Immature natural killer cell (primary cell): ENCODE measurements around the gene DHX34. TPM values are rescaled to one million over a fixed set of nuclear protein-coding genes. Genes with fewer than 3 reads are reported as not detected.
"Not testable (repeated sequence)": the region's sequence is repeated elsewhere in the genome, so short reads cannot be mapped to it uniquely, and the experiment has no call there.

Experiments used
- DNase-seq, 3 donors: peaks; one replicate each; pipeline ENCODE4 v3.0.0; 2022; ENCODE audit warnings: mixed read lengths in 1 of 3
- H3K27ac Mint-ChIP-seq, 6 donors: one replicate each; pipeline ENCODE4 v1.8.0; 2020; ENCODE audit warnings: mixed read lengths in 6 of 6, mild to moderate bottlenecking in 5 of 6, inconsistent platforms in 4 of 6, moderate library complexity in 3 of 6
- H3K27me3 Mint-ChIP-seq, 3 donors: one replicate each; pipeline ENCODE4 v1.8.0; 2020 to 2021; ENCODE audit warnings: low read depth in 3 of 3, mild to moderate bottlenecking in 3 of 3, mixed read lengths in 3 of 3, moderate library complexity in 3 of 3, inconsistent platforms in 1 of 3
- H3K36me3 Mint-ChIP-seq, 3 donors: one replicate each; pipeline ENCODE4 v1.8.0; 2020; ENCODE audit warnings: mixed read lengths in 3 of 3, inconsistent platforms in 2 of 3, mild to moderate bottlenecking in 2 of 3
- H3K4me1 Mint-ChIP-seq, 2 donors: one replicate each; pipeline ENCODE4 v1.8.0; 2020; ENCODE audit warnings: inconsistent platforms in 2 of 2, mild to moderate bottlenecking in 2 of 2, mixed read lengths in 2 of 2, moderate library complexity in 1 of 2
- H3K4me3 Mint-ChIP-seq, 5 donors: one replicate each; pipeline ENCODE4 v1.8.0; 2020; ENCODE audit warnings: mild to moderate bottlenecking in 5 of 5, mixed read lengths in 5 of 5, inconsistent platforms in 3 of 5, moderate library complexity in 3 of 5
- H3K9me3 Mint-ChIP-seq, 6 donors: one replicate each; pipeline ENCODE4 v1.8.0; 2020; ENCODE audit warnings: mild to moderate bottlenecking in 6 of 6, mixed read lengths in 6 of 6, inconsistent platforms in 4 of 6, moderate library complexity in 3 of 6
- polyA plus RNA-seq, 3 donors: library from polyadenylated mRNA; unstranded; fragments of 300-500 nt; fragmentation: Illumina TruSeq; gene quantifications; one replicate each; pipeline ENCODE4 v1.2.3, GENCODE V29; 2021

The DHX34 gene
- polyA plus RNA-seq, 3 donors from 2014 or later: 3.2 to 9.7 (median 5.2) TPM

- no peak overlapping the region for H3K4me3 Mint-ChIP-seq
- H3K27me3 Mint-ChIP-seq: peaks cover 0 to 1% (median 1%) of the 10 kb centered on the region in 3 donors
- H3K36me3 Mint-ChIP-seq: peaks cover 9 to 38% (median 10%) of the 10 kb centered on the region in 3 donors
- peaks cover 16 to 22% of the 10 kb centered on the region in 2 donors for H3K4me1 Mint-ChIP-seq
- H3K9me3 Mint-ChIP-seq: peaks cover 0 to 1% (median 0%) of the 10 kb centered on the region in 6 donors
- no peak overlapping the region for H3K27ac Mint-ChIP-seq
- no peak for DNase-seq
Observed at GRCh38 chr19:47376589-47377144, 27.6 kb downstream of the DHX34 start.

GRCh38 chr19:47377208-47377701 lies 28.1 kb downstream of the DHX34 start:
- Mint-ChIP-seq H3K4me1 (peaks cover 22 to 28% of the 10 kb centered on the region in 2 donors), H3K9me3 (peaks cover 0 to 1% (median 0%) of the 10 kb centered on the region in 6 donors), H3K36me3 (peaks cover 10 to 41% (median 11%) of the 10 kb centered on the region in 3 donors), H3K27me3 (peaks cover 0 to 3% (median 1%) of the 10 kb centered on the region in 3 donors), H3K27ac (peak overlapping the region in 1 of 6 donors; percentile 56), H3K4me3 (no peak overlapping the region)
- DNase-seq: no peak

- Mint-ChIP-seq H3K4me3 (no peak overlapping the region), H3K9me3 (peaks cover 0 to 1% (median 0%) of the 10 kb centered on the region in 6 donors), H3K4me1 (peaks cover 26 to 33% of the 10 kb centered on the region in 2 donors), H3K36me3 (peaks cover 10 to 40% (median 11%) of the 10 kb centered on the region in 3 donors), H3K27ac (peak overlapping the region in 1 of 6 donors; percentile 23), H3K27me3 (peaks cover 0 to 3% (median 1%) of the 10 kb centered on the region in 3 donors)
- DNase-seq: no peak
Observed at GRCh38 chr19:47377801-47378200, 28.7 kb downstream of the DHX34 start.

- no peak for DNase-seq
- no peak overlapping the region for H3K4me3 Mint-ChIP-seq
- peaks cover 10 to 40% (median 11%) of the 10 kb centered on the region in 3 donors for H3K36me3 Mint-ChIP-seq
- H3K27me3 Mint-ChIP-seq: peaks cover 1 to 3% (median 1%) of the 10 kb centered on the region in 3 donors
- peaks cover 0 to 1% (median 0%) of the 10 kb centered on the region in 6 donors for H3K9me3 Mint-ChIP-seq
- peak overlapping the region in 1 of 6 donors; percentile 23 for H3K27ac Mint-ChIP-seq
- H3K4me1 Mint-ChIP-seq: peaks cover 30 to 38% of the 10 kb centered on the region in 2 donors
Observed at GRCh38 chr19:47378246-47378645, 29.1 kb downstream of the DHX34 start.

GRCh38 chr19:47379381-47379938 lies 30.3 kb downstream of the DHX34 start:
- H3K4me1 Mint-ChIP-seq: peaks cover 36 to 46% of the 10 kb centered on the region in 2 donors
- H3K4me3 Mint-ChIP-seq: no peak overlapping the region
- H3K27me3 Mint-ChIP-seq: peaks cover 3% of the 10 kb centered on the region in 3 donors
- peaks cover 0 to 1% (median 0%) of the 10 kb centered on the region in 6 donors for H3K9me3 Mint-ChIP-seq
- H3K36me3 Mint-ChIP-seq: peaks cover 7 to 38% (median 9%) of the 10 kb centered on the region in 3 donors
- H3K27ac Mint-ChIP-seq: peak overlapping the region in 1 of 6 donors; percentile 17
- DNase-seq: no peak

GRCh38 chr19:47380559-47380958 lies 31.4 kb downstream of the DHX34 start:
- H3K4me3 Mint-ChIP-seq: peak overlapping the region in 1 of 5 donors; percentile 9
- no peak for DNase-seq
- H3K27ac Mint-ChIP-seq: peak overlapping the region in 5 of 6 donors; percentile 23 to 59 (median 55)
- peaks cover 6 to 34% (median 6%) of the 10 kb centered on the region in 3 donors for H3K36me3 Mint-ChIP-seq
- H3K9me3 Mint-ChIP-seq: peaks cover 0 to 1% (median 0%) of the 10 kb centered on the region in 6 donors
- peaks cover 3 to 7% (median 5%) of the 10 kb centered on the region in 3 donors for H3K27me3 Mint-ChIP-seq
- peaks cover 36 to 46% of the 10 kb centered on the region in 2 donors for H3K4me1 Mint-ChIP-seq

- DNase-seq: no peak
- Mint-ChIP-seq H3K4me1 (peaks cover 36 to 46% of the 10 kb centered on the region in 2 donors), H3K36me3 (peaks cover 6 to 30% (median 6%) of the 10 kb centered on the region in 3 donors), H3K4me3 (peak overlapping the region; percentile 71 to 78 (median 77)), H3K9me3 (peaks cover 0 to 1% (median 0%) of the 10 kb centered on the region in 6 donors), H3K27ac (peak overlapping the region; percentile 80 to 93 (median 92)), H3K27me3 (peaks cover 3 to 11% (median 5%) of the 10 kb centered on the region in 3 donors)
Observed at GRCh38 chr19:47381121-47381520, 32.0 kb downstream of the DHX34 start.

GRCh38 chr19:47381653-47382279 lies 32.7 kb downstream of the DHX34 start:
- H3K36me3 Mint-ChIP-seq: peaks cover 6 to 29% (median 6%) of the 10 kb centered on the region in 3 donors
- peaks cover 36 to 46% of the 10 kb centered on the region in 2 donors for H3K4me1 Mint-ChIP-seq
- peaks cover 0 to 1% (median 0%) of the 10 kb centered on the region in 6 donors for H3K9me3 Mint-ChIP-seq
- peak; percentile 74 to 75 (median 74) for DNase-seq
- peaks cover 3 to 11% (median 5%) of the 10 kb centered on the region in 3 donors for H3K27me3 Mint-ChIP-seq
- H3K4me3 Mint-ChIP-seq: peak overlapping the region; percentile 71 to 78 (median 77)
- H3K27ac Mint-ChIP-seq: peak overlapping the region; percentile 80 to 93 (median 92)

GRCh38 chr19:47383890-47384289 lies 34.8 kb downstream of the DHX34 start:
- Mint-ChIP-seq H3K4me1 (peaks cover 38 to 53% of the 10 kb centered on the region in 2 donors), H3K36me3 (peaks cover 6 to 20% (median 6%) of the 10 kb centered on the region in 3 donors), H3K27me3 (peaks cover 3 to 11% (median 5%) of the 10 kb centered on the region in 3 donors), H3K27ac (peak overlapping the region in 5 of 6 donors; percentile 37 to 79 (median 47))
- not testable (repeated sequence) for H3K9me3 Mint-ChIP-seq, H3K4me3 Mint-ChIP-seq, DNase-seq

- H3K4me3 Mint-ChIP-seq, DNase-seq, H3K9me3 Mint-ChIP-seq, H3K27ac Mint-ChIP-seq: not testable (repeated sequence)
- Mint-ChIP-seq H3K4me1 (peaks cover 44 to 58% of the 10 kb centered on the region in 2 donors), H3K36me3 (peaks cover 6 to 20% (median 6%) of the 10 kb centered on the region in 3 donors), H3K27me3 (peaks cover 2 to 11% (median 8%) of the 10 kb centered on the region in 3 donors)
Observed at GRCh38 chr19:47384533-47384932, 35.4 kb downstream of the DHX34 start.

- not testable (repeated sequence) for DNase-seq, H3K27ac Mint-ChIP-seq, H3K9me3 Mint-ChIP-seq, H3K36me3 Mint-ChIP-seq, H3K4me3 Mint-ChIP-seq
- peaks cover 35 to 48% of the 10 kb centered on the region in 2 donors for H3K4me1 Mint-ChIP-seq
- peaks cover 2 to 14% (median 9%) of the 10 kb centered on the region in 3 donors for H3K27me3 Mint-ChIP-seq
Observed at GRCh38 chr19:47386582-47386981, 37.5 kb downstream of the DHX34 start.

GRCh38 chr19:47387623-47388022 lies 38.5 kb downstream of the DHX34 start:
- H3K4me3 Mint-ChIP-seq, H3K36me3 Mint-ChIP-seq, DNase-seq, H3K9me3 Mint-ChIP-seq: not testable (repeated sequence)
- peaks cover 26 to 38% of the 10 kb centered on the region in 2 donors for H3K4me1 Mint-ChIP-seq
- H3K27me3 Mint-ChIP-seq: peaks cover 2 to 14% (median 7%) of the 10 kb centered on the region in 3 donors
- H3K27ac Mint-ChIP-seq: peak overlapping the region in 1 of 6 donors; percentile 28

- H3K36me3 Mint-ChIP-seq, H3K9me3 Mint-ChIP-seq: not testable (repeated sequence)
- Mint-ChIP-seq H3K27me3 (peaks cover under 1 to 12% (median 10%) of the 10 kb centered on the region in 3 donors), H3K4me3 (peak overlapping the region in 3 of 5 donors; percentile 25 to 67 (median 30)), H3K27ac (peak overlapping the region in 2 of 6 donors; percentile 57 to 58), H3K4me1 (peaks cover 17 to 27% of the 10 kb centered on the region in 2 donors)
- peak in 1 of 3 donors; percentile 24 for DNase-seq
Observed at GRCh38 chr19:47388721-47389120, 39.6 kb downstream of the DHX34 start.
